ENCODE measurements around the gene DSCAM. TPM values are rescaled to one million over a fixed set of nuclear protein-coding genes. Genes with fewer than 3 reads are reported as not detected.

Gene DSCAM
- total RNA-seq, 1 experiment from 2014 or later: not detected

DNA sequence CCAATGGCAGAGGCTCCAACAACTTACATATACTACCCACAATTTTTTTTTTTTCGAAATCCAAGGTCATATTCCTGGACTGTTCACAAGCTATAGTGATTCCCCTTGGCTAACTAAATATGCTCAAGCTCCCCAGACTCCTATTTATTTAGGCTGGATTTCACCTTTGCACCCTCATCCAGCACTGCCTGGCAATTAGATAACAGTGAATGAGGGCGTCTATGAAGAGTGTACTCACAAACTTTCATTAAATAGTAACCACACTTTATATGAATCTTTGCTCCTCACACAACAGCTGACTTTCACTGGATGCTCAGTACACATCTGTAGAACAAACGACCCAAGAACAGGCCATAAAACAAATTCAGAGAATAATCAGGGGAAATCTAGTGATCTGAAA, 51.6 kb downstream of the DSCAM start:
- in situ Hi-C loops (cut with HindIII; ENCODE audit: low pct_unique_long_range_greater_than_20kb, low sequenced_read_pairs): no loop called here
- no peak for DNase-seq (ENCODE audit: low read depth)

DNA sequence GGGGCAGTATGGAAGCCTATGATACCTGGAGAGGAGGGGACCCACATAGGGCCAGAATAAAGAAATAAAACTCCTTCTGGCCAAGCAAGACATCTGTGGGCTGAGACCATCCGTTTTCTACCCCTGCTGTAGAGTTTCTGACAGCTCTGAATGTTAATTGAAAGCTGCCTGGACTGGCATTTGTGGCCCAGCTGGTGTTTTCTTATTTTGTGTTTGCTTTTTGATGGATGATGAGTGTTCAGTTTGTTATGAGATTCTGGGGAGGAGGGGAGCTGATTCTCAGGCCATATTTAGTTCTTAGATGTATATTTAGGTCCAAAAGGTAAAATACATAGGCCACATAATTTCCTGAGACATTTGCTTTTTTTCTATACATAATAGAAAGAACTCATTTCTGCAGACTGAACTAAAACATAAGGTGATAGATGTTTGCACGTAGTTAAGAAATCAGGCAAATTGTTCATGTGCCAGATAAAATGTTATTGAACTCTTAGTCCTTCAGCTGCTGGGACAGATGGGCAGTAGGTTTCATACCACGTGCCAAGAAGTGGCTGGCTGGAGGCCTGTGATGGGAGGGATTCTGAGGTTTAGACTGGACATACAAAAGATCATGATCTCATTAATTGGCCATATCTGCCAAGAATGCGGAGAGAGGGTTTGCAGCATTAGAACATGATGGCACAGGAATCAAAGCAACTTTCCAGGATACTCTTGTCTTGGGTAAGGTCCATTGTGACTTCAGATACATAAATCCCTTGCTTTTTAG, 54.1 kb downstream of the DSCAM start:
- DNase-seq (ENCODE audit: low read depth): no peak
- in situ Hi-C loops (cut with HindIII; ENCODE audit: low pct_unique_long_range_greater_than_20kb, low sequenced_read_pairs): no loop called here

DNA sequence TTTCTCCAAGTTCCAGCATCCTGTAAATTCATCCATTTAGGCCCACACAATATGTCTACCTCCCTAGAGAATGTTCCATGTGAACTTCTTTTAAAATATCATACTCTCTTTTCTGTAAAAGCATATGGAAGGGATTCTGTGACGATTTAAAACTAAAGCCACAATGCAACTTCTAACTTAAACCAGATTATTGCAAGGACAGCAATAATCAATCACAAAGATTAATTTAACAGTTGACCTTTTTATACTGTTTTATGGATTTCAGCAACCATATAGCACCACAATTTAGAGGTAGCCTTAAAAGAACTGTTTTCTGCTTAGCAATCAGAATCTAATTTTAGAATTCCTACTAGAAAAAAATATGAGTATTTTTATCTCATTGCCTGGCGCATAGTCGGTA, 58.3 kb downstream of the DSCAM start:
- no peak for DNase-seq (ENCODE audit: low read depth)
- in situ Hi-C loops (cut with HindIII; ENCODE audit: low pct_unique_long_range_greater_than_20kb, low sequenced_read_pairs): no loop called here

DNA sequence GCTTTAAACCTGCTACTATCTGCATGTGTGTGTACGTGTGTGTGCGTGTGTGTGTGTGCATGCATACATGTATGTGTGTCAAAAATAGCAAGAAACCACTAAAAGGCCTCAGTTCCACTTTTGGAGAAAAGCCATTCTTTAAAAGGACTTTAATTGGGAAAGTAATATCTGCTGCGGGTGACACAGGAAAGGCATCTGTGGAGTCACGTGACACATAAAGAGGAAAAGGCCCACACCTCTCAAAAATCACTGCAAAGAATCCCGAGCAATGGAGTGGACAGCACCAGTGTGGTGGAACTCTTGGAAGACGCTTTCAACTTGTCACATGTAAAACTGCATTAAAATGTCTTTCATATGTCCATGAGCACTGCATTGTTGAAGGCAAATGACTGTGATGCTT, 63.6 kb downstream of the DSCAM start:
- in situ Hi-C loops (cut with HindIII; ENCODE audit: low pct_unique_long_range_greater_than_20kb, low sequenced_read_pairs): no loop called here
- DNase-seq (ENCODE audit: low read depth): no peak

DNA sequence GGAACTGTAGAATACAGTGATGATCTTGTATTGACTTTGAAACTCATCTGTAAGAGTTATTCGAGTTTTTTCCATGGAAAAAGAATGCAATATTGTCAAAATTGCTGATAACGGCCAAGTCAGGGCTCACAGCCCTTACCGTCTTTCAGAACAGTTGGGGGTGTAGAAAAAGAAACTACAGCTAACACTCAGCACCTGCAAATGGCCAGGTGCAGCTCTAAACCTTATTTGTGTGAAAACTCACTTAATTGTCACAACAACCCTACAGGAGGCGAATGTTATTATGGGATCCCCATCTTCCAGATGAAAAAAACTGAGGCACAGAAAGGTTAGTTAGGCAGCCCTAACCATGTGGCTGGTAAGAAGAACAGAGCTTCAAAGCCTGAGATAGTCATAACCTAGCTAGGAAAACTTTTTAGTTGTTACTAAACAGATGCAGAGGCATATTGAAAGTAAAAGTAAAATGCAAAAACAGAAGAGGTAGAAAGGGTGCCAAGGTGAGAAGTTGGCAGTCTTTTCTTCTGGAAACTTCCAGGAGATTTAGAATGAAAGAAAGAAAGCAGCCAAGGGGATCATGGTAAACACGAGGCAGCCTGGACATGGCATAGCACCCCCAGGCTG, 76.4 kb downstream of the DSCAM start:
- in situ Hi-C loops (cut with HindIII; ENCODE audit: low pct_unique_long_range_greater_than_20kb, low sequenced_read_pairs): no loop called here
- no peak for DNase-seq (ENCODE audit: low read depth)

DNA sequence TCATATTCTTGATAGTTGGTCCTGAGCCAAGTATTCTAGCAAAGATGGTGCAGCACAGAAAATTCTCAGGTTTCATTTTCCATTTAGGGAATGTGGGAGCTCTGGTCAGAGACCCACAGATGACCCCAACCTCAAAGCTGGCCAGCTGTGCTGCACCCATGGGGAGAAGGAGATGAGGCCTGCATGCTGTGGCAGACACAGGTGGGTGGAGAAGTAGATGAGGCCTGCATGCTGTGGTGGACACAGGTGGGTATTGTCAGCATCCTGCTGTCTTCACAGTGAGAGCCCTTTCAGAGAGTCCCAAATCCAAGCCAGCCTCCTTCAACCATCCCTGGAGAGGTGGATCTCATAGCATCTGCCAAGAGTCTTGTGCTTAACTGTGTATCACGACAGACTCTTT, 77.7 kb downstream of the DSCAM start:
- no peak for DNase-seq (ENCODE audit: low read depth)
- in situ Hi-C loops (cut with HindIII; ENCODE audit: low pct_unique_long_range_greater_than_20kb, low sequenced_read_pairs): no loop called here

DNA sequence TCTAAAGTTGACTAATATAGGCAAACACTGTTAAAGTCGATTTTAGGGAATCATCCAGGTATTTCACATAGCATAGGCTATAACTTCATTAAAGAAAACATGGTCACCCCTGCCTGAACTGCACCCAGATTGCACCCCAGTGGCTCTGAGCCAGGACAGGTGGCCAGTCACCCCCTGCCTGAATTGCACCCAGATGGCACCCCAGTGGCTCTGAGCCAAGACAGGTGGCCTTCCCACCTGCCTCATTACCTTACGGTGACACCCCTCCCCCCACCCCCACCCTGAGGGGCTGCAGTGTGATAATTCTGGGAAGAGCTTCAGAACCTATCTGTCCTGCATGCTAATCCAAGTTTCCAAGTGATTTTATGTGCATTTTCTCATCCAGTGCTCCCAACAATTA, 78.9 kb downstream of the DSCAM start:
- DNase-seq (ENCODE audit: low read depth): no peak
- in situ Hi-C loops (cut with HindIII; ENCODE audit: low pct_unique_long_range_greater_than_20kb, low sequenced_read_pairs): no loop called here

DNA sequence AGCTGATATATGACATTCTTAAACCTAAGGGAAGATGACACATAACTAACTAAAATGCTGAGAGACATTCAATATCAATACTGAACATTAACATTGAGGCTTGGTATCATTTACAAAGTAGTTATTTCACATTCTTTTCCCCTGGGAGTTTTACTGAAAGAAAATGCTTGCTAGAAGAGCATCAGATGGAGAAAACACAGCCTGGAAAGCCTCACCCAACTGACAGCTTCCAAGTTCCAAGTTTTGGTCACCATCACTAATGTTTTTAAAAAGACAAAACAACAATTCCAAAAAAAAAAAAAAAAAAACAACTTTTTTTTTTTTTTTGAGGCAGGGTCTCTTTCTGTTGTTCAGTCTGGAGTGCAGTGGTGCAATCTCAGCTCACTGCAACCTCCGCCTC, 80.6 kb downstream of the DSCAM start:
- in situ Hi-C loops (cut with HindIII; ENCODE audit: low pct_unique_long_range_greater_than_20kb, low sequenced_read_pairs): no loop called here
- no peak for DNase-seq (ENCODE audit: low read depth)

DNA sequence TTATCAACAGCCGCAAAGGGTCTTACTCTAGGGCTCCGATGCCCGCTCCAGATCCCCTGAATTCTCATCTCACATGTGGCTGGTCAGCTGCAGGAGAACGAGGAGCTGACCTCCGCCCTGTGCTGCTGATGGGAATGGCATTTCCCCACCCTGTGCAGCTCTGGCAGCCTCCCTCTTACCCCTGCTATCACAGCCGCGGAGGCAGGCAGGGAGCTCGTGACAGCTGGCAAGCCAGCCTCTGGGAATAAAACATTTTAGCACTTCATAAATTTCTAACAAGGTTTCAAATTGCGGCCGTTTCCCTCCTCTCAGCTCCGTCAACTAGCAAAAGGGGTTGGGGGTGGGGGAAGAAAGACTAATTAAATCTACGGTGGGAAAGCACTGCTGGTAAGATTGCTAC, 81.1 kb downstream of the DSCAM start:
- in situ Hi-C loops (cut with HindIII; ENCODE audit: low pct_unique_long_range_greater_than_20kb, low sequenced_read_pairs): no loop called here
- DNase-seq (ENCODE audit: low read depth): no peak

DNA sequence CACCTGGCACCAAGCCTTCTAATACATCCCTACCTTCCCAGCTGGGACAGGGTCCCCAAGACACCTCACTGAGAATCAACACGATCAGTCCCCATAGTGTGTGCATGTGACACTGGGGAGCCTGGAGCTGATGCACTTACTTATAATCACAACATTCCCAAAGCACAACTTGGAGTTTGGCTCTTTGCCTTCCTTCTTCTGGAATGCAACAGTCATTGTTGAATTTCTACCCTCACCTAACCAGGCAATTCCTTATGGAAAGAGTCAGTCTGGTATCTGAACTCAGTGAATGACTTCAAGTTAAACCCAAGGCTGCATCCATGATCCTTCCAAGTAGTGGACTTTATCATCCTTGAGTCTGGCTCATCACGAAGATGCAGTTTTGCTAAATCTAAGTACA, 86.1 kb downstream of the DSCAM start:
- DNase-seq (ENCODE audit: low read depth): no peak
- in situ Hi-C loops (cut with HindIII; ENCODE audit: low pct_unique_long_range_greater_than_20kb, low sequenced_read_pairs): no loop called here

DNA sequence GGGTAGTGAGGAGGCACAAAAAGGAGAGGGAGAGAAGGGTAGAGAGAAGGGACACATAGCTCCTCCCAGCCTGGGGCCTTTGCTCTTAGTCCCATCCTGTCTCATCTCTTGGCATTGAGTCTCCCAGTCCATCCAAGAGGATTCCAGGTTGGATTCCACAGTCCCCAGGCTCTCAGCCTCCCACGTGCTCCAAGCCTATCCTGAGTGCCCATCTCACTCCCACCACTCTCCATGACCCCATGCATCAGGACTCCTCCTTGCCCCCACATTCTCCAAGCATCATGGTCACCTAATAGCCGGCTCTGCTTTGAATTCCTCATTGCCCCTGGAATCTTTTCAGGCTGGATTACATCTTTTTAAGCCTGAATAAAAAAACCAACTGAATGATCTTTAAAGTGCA, 87.9 kb downstream of the DSCAM start:
- DNase-seq (ENCODE audit: low read depth): no peak
- in situ Hi-C loops (cut with HindIII; ENCODE audit: low pct_unique_long_range_greater_than_20kb, low sequenced_read_pairs): no loop called here

DNA sequence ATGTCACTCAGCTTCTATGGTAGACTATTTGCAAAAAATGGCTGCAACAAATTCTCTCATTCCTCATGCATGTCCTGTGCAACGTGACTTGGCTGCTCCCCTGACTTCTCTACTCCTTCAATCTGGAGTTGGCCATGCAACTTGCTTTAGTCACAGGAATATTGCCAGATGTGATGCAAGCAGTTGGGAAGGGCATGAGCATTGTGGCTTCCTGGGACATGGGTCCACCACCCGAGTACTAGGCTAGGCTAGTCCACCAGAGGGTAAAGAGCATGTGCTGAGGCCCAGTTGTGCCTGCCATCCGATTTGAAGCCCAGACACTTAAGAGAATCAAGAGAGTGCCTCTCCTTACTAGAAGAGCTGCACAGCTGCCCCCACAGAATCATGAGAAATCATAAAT, 89.6 kb downstream of the DSCAM start:
- DNase-seq (ENCODE audit: low read depth): no peak
- in situ Hi-C loops (cut with HindIII; ENCODE audit: low pct_unique_long_range_greater_than_20kb, low sequenced_read_pairs): no loop called here

DNA sequence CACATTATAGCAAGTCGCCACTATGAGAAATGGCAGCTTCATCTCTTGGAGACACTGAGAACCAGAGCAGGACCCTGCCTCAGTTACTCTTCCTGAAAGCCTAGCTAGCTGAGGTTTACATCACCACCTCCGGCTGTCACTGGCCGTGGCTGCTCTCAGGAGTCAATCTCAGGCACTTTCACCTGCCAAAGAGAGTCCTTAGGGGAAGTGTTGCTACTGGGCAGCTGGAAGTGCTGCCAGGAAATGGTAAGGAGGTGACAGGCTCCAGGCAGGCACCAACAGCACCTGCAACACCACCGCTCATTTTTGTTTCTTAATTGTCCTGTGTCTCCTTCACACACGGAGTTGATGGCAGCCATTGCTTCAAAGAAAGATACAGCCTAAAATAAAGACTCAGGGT, 92.5 kb downstream of the DSCAM start:
- in situ Hi-C loops (cut with HindIII; ENCODE audit: low pct_unique_long_range_greater_than_20kb, low sequenced_read_pairs): no loop called here
- DNase-seq (ENCODE audit: low read depth): no peak

DNA sequence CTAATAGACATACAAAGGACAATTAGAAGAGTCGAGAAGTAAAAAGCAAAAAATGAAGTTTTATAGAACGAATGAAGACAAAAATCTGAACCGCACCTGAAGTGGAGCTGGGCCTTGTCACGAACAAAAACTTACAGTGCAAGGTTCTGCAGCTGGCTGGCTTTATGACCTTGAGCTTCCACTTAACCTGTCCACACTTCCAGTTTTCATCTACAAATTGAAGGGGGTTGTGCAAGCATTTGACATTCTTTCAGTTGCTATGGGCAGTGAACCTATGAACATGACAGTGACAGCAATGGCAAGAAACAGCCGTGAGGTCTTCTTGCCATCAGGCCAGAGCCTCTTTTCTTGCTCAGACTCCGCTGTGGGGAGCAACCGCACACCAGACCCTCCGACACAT, 93.2 kb downstream of the DSCAM start:
- no peak for DNase-seq (ENCODE audit: low read depth)
- in situ Hi-C loops (cut with HindIII; ENCODE audit: low pct_unique_long_range_greater_than_20kb, low sequenced_read_pairs): no loop called here

DNA sequence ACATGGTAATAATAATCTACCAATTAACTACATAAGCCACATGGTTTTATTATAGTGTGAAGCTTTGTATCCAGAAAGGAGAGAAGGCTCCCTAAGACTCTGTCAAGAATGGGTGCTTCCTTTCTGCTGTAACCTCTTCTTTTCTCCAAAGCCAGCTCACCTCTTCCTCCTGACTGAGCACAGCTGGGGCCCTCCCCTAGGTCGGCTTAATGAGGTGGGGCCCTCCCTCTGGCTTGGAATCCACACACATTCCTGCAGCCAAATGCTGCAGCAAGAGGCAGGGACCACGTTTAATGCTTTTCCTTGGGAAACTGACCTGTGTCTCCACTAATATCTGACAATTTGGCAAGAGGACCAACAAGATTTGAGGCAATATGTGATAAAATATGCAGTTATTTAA, 94.8 kb downstream of the DSCAM start:
- DNase-seq (ENCODE audit: low read depth): no peak
- in situ Hi-C loops (cut with HindIII; ENCODE audit: low pct_unique_long_range_greater_than_20kb, low sequenced_read_pairs): no loop called here

DNA sequence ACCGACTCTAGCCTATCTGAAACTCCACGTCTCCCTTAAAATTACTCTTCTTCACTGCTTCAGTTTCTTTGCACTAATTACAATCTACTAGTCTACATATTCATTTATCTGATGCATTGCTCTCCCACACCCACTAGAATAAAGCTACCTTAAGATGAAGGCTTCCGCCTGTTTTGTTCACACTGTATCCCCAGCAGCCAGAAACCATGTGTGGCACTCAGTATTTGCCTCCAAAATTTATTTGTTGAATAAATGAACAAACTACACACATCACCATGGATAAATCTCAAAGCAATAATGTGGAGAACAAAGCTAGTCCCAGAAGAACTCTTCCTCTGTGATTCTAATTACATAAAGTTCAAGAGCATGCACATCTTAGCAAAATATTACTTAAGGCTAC, 95.7 kb downstream of the DSCAM start:
- no peak for DNase-seq (ENCODE audit: low read depth)
- in situ Hi-C loops (cut with HindIII; ENCODE audit: low pct_unique_long_range_greater_than_20kb, low sequenced_read_pairs): no loop called here

DNA sequence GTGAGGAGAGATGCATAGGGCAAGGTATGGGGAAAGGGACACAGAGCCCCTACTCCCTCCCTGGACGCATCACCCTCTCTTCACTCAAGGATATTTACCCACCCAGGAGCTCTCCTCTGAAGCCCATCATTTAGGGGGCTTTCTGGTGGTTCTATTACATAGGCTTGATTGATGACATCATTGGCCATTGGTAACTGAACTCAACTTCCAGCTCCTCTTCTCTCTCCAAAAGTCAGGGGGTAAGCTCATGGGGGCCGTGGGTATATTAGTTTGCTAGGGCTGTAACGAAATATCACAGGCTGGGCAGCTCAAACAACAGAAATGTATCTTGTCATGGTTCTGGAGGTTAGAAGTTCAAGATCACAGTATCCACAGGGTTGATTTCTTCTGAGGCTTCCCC, 110.8 kb downstream of the DSCAM start:
- in situ Hi-C loops (cut with HindIII; ENCODE audit: low pct_unique_long_range_greater_than_20kb, low sequenced_read_pairs): no loop called here
- no peak for DNase-seq (ENCODE audit: low read depth)

DNA sequence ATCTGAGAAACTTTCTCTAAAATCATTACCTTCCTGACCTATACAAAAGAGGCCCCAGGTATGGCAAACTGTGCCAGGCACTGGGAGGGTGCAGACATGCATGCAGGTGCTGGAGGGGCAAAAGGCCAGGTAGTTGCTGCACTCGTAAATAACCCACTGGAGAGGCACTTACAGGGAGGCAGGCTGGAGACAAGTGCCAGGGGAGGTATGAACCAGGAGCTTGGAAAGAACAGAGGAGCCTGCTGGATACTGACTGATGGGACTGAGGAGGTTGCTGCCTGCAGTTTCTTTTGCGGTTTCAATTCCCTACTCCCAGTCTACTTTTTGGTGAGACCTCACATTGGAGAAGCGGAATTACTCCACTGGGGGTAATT, 113.9 kb downstream of the DSCAM start:
- in situ Hi-C loops (cut with HindIII; ENCODE audit: low pct_unique_long_range_greater_than_20kb, low sequenced_read_pairs): no loop called here

DNA sequence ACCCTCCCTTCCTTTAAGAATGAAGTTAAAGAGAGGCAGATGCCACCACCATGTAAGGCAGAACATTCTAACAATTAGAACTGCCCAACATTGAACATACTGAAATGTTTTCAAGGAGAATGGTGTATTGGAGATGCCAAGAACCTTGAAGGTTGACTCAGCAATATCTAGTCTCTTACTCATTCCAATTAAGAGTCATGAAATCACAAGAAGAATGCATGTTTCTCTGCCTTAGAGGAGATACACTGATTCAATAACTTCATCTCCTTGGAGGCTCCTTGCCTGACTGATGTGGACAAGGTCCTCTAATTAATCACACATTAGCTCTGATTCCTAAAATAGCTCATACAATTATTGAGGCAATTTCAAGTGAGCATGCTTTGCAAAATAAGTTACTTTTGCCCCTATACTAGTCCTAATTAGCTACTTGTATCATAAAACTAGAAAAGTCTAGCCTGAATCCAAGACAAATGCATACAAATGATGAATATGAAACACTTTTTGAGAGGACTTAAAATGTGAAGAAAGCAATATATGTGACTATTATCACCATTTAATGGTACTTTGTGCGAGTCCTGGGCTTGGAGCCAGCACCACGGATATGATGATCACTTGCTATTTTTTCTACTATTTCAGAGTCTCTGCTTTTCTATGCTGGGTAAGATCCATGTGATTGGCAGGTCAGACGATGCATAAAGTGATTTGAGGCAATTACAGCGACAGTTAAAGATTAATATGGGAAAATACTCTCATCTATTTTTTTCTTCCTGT, 114.5 kb downstream of the DSCAM start:
- in situ Hi-C loops (cut with HindIII; ENCODE audit: low pct_unique_long_range_greater_than_20kb, low sequenced_read_pairs): no loop called here
- DNase-seq (ENCODE audit: low read depth): no peak

More for the DNA sequence above, 113.9 kb downstream of the DSCAM start:
- DNase-seq (ENCODE audit: low read depth): no peak

DNA sequence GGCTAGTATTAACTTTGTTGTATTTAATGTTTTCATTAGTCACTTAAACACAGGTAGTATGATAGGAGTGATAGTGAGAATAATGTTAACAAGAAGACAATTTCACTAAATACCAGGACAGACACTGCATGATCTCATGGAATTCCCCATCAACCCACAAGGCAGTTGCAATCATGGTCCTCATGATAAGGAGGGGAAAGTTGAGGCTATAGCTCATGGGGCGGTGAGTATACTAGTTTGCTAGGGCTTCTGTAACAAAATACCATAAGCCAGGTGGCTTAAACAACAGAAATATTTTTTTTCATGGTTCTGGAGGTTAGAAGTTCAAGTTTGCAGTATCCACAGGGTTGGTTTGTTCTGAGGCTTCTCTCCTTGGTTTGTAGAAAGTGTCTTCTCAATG, 115.8 kb downstream of the DSCAM start:
- in situ Hi-C loops (cut with HindIII; ENCODE audit: low pct_unique_long_range_greater_than_20kb, low sequenced_read_pairs): no loop called here

More for the DNA sequence above, 115.8 kb downstream of the DSCAM start:
- no peak for DNase-seq (ENCODE audit: low read depth)

Data from Caki2 (cell line).